ENCODE measurements around the gene PLCG2. TPM values are rescaled to one million over a fixed set of nuclear protein-coding genes. Genes with fewer than 3 reads are reported as not detected.
"Not testable (repeated sequence)": the region's sequence is repeated elsewhere in the genome, so short reads cannot be mapped to it uniquely, and the experiment has no call there.

The PLCG2 gene
- total RNA-seq, 2 experiments from 2014 or later: 11.0 to 13.3 TPM

DNA sequence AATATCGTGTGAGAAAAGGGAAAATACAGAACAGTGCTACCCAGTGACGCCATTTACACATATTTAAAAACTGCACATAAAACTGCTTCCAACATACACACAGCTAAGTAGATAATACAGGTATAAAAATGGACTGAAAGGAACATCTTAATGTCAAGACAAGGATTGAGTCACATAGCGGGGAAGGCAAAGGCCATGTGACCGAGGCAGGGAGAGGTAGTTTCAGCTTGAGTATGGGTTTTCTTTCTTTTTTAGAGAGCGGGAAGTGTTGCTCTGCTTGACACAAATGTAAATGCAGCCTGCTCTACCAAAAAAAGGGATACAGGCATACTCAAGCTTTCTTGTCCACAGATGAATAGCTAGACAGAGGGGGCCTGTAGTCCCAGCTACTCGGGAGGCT, 185.7 kb downstream of the PLCG2 start:
- no peaks in the 10 kb centered on the region for H3K9me3 Mint-ChIP-seq
- H3K27ac Mint-ChIP-seq: no peak overlapping the region
- peaks cover 22% of the 10 kb centered on the region for H3K27me3 Mint-ChIP-seq
- CTCF ChIA-PET: interaction anchor here (0.6 kb wide), 1 partner anchor 224 kb away, joined by 3 read pairs; no protein-coding TSS in a partner anchor
- no peaks in the 10 kb centered on the region for H3K36me3 Mint-ChIP-seq (ENCODE audit: low read depth)
- DNase-seq: no peak
- POLR2A ChIA-PET: no interaction called here
- no peaks in the 10 kb centered on the region for H3K4me1 Mint-ChIP-seq
- H3K4me3 Mint-ChIP-seq: no peak overlapping the region

DNA sequence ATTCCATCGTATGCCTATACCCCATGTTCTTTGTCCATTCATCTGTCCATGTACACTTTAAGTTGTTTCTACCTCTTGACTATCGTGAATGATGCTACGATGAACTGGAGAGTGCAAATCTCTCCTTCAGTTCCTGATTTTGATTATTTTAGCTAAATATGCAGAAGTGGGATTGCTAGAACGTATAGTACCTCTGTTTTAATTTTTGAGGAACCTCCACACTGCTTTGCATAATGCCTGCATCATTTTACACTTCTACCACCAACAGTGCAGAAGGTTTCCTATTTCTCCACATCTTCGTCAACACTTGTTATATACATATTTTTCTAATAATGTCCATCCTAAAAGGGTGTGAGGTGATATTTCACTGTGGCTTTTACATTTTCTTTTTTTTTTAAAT, 188.3 kb downstream of the PLCG2 start:
- ChIA-PET POLR2A (no interaction called here), CTCF (no interaction called here)
- H3K4me1 Mint-ChIP-seq: no peaks in the 10 kb centered on the region
- H3K27ac Mint-ChIP-seq: no peak overlapping the region
- H3K9me3 Mint-ChIP-seq: peaks cover 11% of the 10 kb centered on the region
- no peak overlapping the region for H3K4me3 Mint-ChIP-seq
- peaks cover 28% of the 10 kb centered on the region for H3K27me3 Mint-ChIP-seq
- H3K36me3 Mint-ChIP-seq (ENCODE audit: low read depth): no peaks in the 10 kb centered on the region
- DNase-seq: no peak

DNA sequence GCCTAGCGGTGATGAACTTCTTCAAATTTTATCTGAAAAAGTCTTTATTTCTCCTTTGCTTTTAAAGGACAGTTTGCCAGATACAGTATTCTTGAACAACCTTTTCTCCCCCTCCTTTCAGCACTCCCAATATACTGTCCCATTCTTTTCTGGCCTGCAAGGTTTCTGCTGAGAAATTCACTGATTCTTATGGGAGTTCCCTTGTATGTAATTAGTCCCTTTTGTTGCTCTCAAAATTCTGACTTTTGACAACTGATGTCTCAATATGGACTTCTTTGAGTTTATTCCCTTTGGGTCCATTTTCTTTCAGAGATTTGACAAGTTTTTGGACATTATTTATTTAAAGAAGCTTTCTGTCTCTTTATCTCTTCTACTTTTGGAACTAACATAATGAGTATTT, 192.8 kb downstream of the PLCG2 start:
- no peak for DNase-seq
- no peaks in the 10 kb centered on the region for H3K4me1 Mint-ChIP-seq
- ChIA-PET CTCF (no interaction called here), POLR2A (no interaction called here)
- H3K9me3 Mint-ChIP-seq: peaks cover 20% of the 10 kb centered on the region
- no peak overlapping the region for H3K4me3 Mint-ChIP-seq
- H3K27ac Mint-ChIP-seq: no peak overlapping the region
- H3K27me3 Mint-ChIP-seq: peaks cover 29% of the 10 kb centered on the region
- peaks cover under 1% of the 10 kb centered on the region for H3K36me3 Mint-ChIP-seq (ENCODE audit: low read depth)

DNA sequence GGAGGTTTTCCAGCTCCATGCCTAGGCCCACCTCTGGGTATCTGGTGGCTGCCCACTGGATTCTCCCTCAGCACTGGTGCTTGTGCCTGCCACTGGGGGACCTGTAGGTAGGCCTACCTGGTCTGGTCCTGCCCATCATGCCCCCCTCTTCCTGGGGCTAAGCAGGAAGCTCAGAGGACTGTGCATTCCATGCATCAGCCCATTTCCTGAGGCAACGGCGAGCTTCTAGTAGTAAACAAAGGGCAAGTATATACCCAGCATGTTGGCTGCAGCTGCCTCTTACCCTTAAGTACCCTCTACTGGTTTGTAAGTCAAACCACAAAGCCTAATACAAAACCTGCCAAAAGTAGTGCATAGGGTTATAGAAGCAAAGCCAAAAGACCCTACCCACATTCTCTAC, 194.6 kb downstream of the PLCG2 start:
- Mint-ChIP-seq H3K9me3 (peaks cover 20% of the 10 kb centered on the region), H3K4me1 (no peaks in the 10 kb centered on the region), H3K27me3 (peaks cover 18% of the 10 kb centered on the region), H3K36me3 (ENCODE audit: low read depth) (peaks cover 3% of the 10 kb centered on the region), H3K27ac (no peak overlapping the region), H3K4me3 (no peak overlapping the region)
- ChIA-PET POLR2A (no interaction called here), CTCF (no interaction called here)
- DNase-seq: no peak

DNA sequence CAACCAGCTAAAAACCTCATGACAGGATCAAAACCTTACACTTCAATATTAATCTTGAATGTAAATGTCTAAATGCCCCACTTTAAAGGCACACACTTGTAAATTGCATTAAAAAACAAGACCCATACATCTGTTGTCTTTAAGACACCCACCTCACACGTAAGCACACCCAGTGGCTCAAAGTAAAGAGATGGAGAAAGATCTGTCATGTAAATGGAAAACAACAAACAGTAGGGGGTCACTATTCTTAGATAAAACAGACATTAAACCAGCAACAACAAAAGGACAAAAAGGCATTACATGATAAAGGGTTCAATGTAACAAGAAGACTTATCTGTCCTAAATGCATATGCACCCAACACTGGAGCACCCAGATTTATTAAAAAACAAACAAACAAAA, 196.5 kb downstream of the PLCG2 start:
- POLR2A ChIA-PET: no interaction called here
- DNase-seq: no peak

DNA sequence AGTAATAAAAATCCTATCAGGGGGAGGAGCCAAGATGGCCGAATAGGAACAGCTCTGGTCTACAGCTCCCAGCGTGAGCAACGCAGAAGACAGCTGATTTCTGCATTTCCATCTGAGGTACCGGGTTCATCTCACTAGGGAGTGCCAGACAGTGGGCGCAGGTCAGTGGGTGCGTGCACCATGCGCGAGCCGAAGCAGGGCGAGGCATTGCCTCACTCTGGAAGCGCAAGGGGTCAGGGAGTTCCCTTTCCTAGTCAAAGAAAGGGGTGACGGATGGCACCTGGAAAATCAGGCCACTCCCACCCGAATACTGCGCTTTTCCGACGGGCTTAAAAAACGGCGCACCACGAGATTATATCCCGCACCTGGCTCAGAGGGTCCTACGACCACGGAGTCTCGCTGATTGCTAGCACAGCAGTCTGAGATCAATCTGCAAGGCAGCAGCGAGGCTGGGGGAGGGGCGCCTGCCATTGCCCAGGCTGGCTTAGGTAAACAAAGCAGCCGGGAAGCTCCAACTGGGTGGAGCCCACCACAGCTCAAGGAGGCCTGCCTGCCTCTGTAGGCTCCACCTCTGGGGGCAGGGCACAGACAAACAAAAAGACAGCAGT, 198.3 kb downstream of the PLCG2 start:
- H3K27ac Mint-ChIP-seq; POLR2A ChIA-PET; H3K4me3 Mint-ChIP-seq; DNase-seq; H3K4me1 Mint-ChIP-seq; H3K9me3 Mint-ChIP-seq; CTCF ChIA-PET; H3K36me3 Mint-ChIP-seq (ENCODE audit: low read depth); H3K27me3 Mint-ChIP-seq: not testable (repeated sequence)

More for the DNA sequence above, 196.5 kb downstream of the PLCG2 start:
- no peaks in the 10 kb centered on the region for H3K4me1 Mint-ChIP-seq
- H3K36me3 Mint-ChIP-seq (ENCODE audit: low read depth): peaks cover 3% of the 10 kb centered on the region
- no peak overlapping the region for H3K4me3 Mint-ChIP-seq
- CTCF ChIA-PET: no interaction called here
- no peak overlapping the region for H3K27ac Mint-ChIP-seq
- peaks cover 13% of the 10 kb centered on the region for H3K27me3 Mint-ChIP-seq
- H3K9me3 Mint-ChIP-seq: peaks cover 19% of the 10 kb centered on the region

DNA sequence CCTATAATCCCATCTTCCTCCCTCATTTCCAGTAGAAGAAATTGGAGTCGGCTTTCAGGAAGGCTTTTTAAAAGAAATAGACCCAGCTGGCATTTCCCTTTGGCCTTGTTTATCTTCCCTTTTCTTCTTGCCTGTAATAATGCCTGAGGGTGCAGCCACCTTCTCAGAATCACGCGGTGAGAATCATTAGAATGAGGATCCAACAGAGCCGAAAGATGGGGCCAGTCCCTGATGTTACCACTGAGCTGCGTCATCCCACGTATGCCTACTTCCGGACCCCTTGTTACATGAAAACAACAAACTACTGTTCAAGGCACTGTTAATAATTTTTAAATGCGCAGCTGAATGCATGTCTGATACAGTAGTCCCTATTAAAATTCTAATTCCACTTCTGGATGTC, 208.0 kb downstream of the PLCG2 start:
- Mint-ChIP-seq H3K27me3 (peaks cover 8% of the 10 kb centered on the region), H3K4me3 (no peak overlapping the region), H3K9me3 (no peaks in the 10 kb centered on the region), H3K27ac (no peak overlapping the region), H3K4me1 (no peaks in the 10 kb centered on the region), H3K36me3 (ENCODE audit: low read depth) (no peaks in the 10 kb centered on the region)
- CTCF ChIA-PET: no interaction called here
- POLR2A ChIA-PET: no interaction called here
- no peak for DNase-seq

DNA sequence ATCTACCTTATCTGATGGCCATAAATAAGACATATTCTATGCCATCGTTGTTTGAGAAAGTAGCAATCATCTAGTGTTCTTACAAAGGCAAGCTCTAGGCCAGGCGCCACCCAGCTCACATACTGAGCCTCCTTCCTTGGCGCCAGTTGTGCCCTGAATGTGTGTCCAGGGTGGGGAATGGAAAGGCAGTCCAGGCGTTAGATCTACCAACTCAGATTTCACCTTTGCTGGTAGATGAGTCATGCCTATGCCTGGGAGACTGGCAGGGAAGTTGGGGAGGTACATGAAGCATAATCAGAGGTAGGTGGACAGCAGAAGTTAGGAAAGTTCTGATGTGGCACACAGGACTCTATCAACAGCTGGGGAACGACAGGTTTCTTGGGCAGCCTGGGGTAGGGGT, 208.6 kb downstream of the PLCG2 start:
- Mint-ChIP-seq H3K9me3 (no peaks in the 10 kb centered on the region), H3K4me3 (no peak overlapping the region), H3K36me3 (ENCODE audit: low read depth) (no peaks in the 10 kb centered on the region), H3K27ac (no peak overlapping the region), H3K27me3 (peaks cover 8% of the 10 kb centered on the region), H3K4me1 (no peaks in the 10 kb centered on the region)
- POLR2A ChIA-PET: no interaction called here
- CTCF ChIA-PET: no interaction called here
- no peak for DNase-seq

DNA sequence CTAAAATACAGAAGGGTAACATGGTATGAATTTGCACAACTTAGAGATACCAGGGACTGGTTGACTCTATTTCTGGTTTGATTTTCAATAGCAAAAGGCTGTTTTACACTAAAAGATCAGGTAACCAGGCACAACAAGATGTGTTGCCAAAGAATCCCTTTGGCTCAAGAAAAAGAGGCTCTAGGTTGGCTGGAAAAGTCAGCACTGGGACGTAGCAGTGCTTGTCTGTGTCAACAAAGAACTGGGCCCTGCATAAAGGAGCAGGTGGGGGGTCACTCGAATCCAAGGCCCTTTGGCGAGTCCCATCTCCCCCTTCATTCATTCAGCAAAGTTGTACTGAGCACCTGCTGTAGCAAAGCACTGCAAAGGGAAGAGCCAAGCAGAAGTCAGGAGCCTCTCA, 213.8 kb downstream of the PLCG2 start:
- Mint-ChIP-seq H3K27me3 (peaks cover 2% of the 10 kb centered on the region), H3K27ac (no peak overlapping the region), H3K4me1 (peaks cover 5% of the 10 kb centered on the region), H3K9me3 (no peaks in the 10 kb centered on the region), H3K4me3 (no peak overlapping the region), H3K36me3 (ENCODE audit: low read depth) (no peaks in the 10 kb centered on the region)
- CTCF ChIA-PET: no interaction called here
- DNase-seq: no peak
- POLR2A ChIA-PET: no interaction called here

DNA sequence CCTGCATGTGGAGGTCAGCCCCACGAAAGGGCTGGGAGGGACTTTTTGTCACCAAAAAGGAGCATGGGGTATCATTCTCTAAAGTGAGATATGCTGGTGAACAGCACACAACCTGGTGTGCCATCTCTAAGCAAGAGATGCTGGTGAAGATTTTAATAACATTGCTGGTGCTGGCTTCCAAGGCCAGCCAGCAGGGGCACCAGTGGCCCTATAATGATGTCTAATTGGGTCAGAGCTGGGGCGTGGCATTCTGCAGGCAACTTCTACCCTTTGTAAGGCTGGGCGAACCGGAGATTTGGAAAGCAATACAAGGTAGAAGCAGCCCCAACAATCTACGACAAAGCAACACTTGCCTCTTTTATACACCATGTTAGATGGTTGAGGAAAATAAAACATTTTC, 215.4 kb downstream of the PLCG2 start:
- ChIA-PET POLR2A (no interaction called here), CTCF (no interaction called here)
- no peaks in the 10 kb centered on the region for H3K9me3 Mint-ChIP-seq
- peaks cover 5% of the 10 kb centered on the region for H3K4me1 Mint-ChIP-seq
- H3K4me3 Mint-ChIP-seq: no peak overlapping the region
- H3K27ac Mint-ChIP-seq: no peak overlapping the region
- peaks cover 6% of the 10 kb centered on the region for H3K36me3 Mint-ChIP-seq (ENCODE audit: low read depth)
- DNase-seq: no peak
- no peaks in the 10 kb centered on the region for H3K27me3 Mint-ChIP-seq

DNA sequence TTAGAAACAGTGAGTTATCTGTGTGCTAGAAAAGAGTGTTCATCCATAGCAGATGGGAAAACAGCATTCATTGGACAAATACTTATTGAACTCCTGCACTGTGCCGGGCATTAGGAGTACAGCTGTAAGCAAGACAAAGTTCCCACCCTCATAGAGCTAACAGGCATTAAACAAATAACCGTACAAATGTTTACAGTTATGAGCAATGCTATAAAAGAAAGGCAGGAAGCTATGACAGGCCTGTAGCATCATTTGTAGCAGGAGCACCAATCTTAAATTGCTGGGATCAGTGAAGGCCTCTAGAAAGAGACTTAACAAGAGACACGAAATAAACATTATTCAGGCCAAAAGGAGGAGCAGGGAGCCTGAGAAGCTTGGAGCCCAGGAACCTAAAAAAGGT, 216.6 kb downstream of the PLCG2 start:
- Mint-ChIP-seq H3K36me3 (ENCODE audit: low read depth) (peaks cover 12% of the 10 kb centered on the region), H3K27me3 (no peaks in the 10 kb centered on the region), H3K27ac (no peak overlapping the region), H3K4me3 (no peak overlapping the region), H3K9me3 (no peaks in the 10 kb centered on the region), H3K4me1 (peaks cover 5% of the 10 kb centered on the region)
- DNase-seq: no peak
- ChIA-PET POLR2A (no interaction called here), CTCF (no interaction called here)

DNA sequence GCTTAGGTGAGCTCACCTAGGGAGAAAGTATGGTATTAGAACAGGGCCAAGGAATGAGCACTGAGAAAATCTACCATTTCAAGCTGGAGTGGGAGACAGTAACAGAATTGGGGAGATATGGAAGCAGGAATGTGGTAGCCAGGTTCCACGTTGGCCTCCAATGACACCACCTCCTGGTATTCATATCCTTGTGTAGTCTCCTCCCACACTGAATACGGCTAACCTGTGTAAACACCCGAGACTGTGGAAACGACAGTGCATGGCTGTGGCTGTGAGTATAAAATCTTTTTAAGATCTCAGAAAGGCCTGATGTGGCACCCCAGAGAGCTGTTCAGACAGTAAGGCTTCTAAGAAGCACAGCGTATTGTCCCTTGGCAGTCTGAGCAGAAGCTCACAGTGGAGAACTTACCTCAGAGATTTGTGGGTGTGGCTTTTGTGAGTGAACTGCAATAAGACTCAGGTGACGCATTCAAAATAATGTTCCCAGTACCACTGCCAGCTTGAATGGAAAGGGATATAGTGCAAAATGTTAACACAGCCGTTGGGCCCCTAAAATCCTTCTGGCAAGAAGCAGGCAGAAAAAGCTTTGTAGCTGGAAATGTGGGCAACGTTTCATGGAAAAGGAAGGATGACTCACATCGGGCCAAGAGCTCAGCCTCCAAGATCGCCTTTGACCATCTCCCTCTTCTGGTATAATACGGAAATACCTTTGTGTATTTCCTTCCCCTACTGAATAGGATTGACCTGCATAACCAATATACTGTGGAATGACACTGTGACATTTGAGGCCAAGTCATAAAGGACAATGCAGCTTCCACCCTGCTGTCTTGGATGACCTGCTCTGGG, 217.8 kb downstream of the PLCG2 start:
- no peaks in the 10 kb centered on the region for H3K9me3 Mint-ChIP-seq
- H3K36me3 Mint-ChIP-seq (ENCODE audit: low read depth): peaks cover 12% of the 10 kb centered on the region
- H3K4me3 Mint-ChIP-seq: no peak overlapping the region
- ChIA-PET POLR2A (no interaction called here), CTCF (interaction anchor here (1.1 kb wide), 1 partner anchor 107 kb away, joined by 3 read pairs; no protein-coding TSS in a partner anchor)
- DNase-seq: no peak
- H3K27ac Mint-ChIP-seq: no peak overlapping the region
- peaks cover 5% of the 10 kb centered on the region for H3K4me1 Mint-ChIP-seq
- no peaks in the 10 kb centered on the region for H3K27me3 Mint-ChIP-seq

DNA sequence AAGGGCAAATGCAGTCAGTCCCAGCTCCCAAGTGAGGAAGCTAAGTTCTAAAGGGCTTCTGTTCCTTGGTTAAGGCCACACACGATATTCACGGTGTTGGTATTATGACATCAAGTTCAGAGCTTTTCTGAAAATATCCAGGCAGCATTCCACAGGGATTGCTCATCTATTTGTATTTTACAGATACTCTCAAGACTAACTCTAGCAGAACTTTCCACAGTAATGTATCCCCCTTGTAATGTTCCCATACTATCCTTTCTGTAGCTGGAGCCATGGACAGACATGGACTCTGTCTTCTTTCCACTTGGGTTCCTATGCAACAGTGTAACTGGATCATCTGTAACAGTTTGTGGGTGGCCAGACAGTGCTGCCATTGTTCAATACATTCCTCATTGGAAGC, 218.6 kb downstream of the PLCG2 start:
- H3K4me3 Mint-ChIP-seq: no peak overlapping the region
- ChIA-PET CTCF (interaction anchor here (1.1 kb wide), 1 partner anchor 108 kb away, joined by 3 read pairs; no protein-coding TSS in a partner anchor), POLR2A (no interaction called here)
- H3K27ac Mint-ChIP-seq: no peak overlapping the region
- H3K9me3 Mint-ChIP-seq: no peaks in the 10 kb centered on the region
- H3K36me3 Mint-ChIP-seq (ENCODE audit: low read depth): peaks cover 12% of the 10 kb centered on the region
- no peak for DNase-seq
- peaks cover 5% of the 10 kb centered on the region for H3K4me1 Mint-ChIP-seq
- no peaks in the 10 kb centered on the region for H3K27me3 Mint-ChIP-seq

DNA sequence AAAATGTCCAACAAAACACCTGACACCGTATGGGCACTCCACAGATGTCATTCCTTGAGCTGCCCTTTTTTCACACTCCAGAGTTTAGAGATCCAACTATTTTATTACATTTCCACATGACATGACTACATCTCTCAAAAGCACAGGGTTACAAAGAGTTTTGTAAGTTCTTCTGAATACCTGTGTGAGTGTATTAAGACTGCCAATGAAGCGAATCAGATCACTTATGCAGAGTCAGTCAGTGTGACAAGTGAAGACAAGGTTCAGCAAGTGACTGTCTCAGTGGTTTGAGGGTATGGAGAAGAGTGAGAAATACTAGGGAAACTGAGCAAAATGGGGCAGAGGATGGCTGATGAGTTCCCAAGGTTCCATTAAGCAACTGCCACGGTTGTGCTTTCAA, 223.7 kb downstream of the PLCG2 start:
- Mint-ChIP-seq H3K4me1 (peaks cover 3% of the 10 kb centered on the region), H3K36me3 (ENCODE audit: low read depth) (peaks cover 20% of the 10 kb centered on the region), H3K4me3 (no peak overlapping the region), H3K27ac (no peak overlapping the region), H3K9me3 (no peaks in the 10 kb centered on the region), H3K27me3 (no peaks in the 10 kb centered on the region)
- ChIA-PET CTCF (no interaction called here), POLR2A (no interaction called here)
- DNase-seq: no peak

Data from activated CD4-positive, alpha-beta memory T cell treated with anti-CD3 and anti-CD28 coated beads, Interleukin-2, amount 10 ng/mL, durations not matched to agents 7 days and 5 days (primary cell).